ENCODE results near the gene CAPN13.

Gene CAPN13, protein sequence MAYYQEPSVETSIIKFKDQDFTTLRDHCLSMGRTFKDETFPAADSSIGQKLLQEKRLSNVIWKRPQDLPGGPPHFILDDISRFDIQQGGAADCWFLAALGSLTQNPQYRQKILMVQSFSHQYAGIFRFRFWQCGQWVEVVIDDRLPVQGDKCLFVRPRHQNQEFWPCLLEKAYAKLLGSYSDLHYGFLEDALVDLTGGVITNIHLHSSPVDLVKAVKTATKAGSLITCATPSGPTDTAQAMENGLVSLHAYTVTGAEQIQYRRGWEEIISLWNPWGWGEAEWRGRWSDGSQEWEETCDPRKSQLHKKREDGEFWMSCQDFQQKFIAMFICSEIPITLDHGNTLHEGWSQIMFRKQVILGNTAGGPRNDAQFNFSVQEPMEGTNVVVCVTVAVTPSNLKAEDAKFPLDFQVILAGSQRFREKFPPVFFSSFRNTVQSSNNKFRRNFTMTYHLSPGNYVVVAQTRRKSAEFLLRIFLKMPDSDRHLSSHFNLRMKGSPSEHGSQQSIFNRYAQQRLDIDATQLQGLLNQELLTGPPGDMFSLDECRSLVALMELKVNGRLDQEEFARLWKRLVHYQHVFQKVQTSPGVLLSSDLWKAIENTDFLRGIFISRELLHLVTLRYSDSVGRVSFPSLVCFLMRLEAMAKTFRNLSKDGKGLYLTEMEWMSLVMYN

DNA sequence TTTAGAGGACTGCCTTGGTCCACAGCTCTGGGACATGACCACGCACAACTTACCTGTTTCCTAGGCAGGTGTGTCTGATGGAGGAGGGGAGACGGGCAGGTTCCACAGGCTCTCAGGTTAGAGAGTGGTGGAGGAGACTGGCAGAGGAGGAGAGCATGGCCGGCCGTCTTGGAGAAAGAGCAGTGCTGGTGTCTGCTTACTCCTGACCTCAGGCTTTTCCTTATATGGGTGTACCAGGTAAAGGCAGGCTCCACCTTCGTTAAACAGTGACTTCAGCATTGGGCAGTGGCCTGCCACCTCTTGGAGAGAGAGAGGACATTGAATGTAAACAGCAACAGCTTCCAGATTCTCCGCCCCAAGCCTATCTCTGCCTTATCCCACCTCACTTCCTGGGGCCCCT, at the start of gene CAPN13:
TSS of gene CAPN13 (minus strand) at position 198 of the 400 bp plus-strand sequence. CDS start 20,121 bp downstream, outside the sequence.
- DNase-seq (ENCODE audit: low spot score), result no peak

DNA sequence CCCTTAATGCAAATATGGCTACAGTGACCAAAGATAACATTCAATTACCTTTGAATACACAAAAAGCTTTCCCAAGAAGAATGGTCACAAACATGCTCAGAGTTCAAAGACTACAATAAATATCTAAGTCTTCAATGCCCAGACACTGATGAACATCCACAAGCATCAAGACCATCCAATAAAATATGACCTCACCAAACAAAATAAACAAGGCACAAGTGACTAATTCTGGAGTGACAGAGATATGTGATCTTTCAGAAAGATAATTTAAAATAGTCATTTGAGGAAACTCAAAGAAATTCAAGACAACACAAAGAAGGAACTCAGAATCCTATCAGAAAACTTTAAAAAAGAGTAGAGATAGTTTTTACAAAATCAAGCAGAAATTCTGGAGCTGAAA, 40.6 kb upstream of the CAPN13 start:
- no peak for DNase-seq (ENCODE audit: low spot score)

DNA sequence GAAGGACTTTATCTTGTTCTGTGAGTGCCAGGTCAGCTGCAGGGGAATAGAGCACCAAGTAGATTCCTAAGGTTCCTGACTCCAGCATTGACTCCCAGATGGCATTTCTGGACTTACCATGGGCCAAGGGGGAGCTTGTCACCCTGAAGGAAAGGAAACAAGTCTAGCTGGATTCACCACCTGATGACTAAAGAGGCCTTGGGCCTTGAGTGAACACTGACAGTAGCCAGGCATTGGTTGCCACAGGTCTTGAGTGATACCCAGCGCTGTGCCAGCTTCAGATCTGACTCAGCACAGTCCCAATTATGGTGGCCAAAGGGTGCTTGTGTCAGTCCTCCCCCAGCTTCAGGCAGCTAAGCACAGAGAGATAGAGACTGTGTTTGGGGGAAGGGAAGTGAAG, 40.1 kb upstream of the CAPN13 start:
- DNase-seq (ENCODE audit: low spot score), result no peak

DNA sequence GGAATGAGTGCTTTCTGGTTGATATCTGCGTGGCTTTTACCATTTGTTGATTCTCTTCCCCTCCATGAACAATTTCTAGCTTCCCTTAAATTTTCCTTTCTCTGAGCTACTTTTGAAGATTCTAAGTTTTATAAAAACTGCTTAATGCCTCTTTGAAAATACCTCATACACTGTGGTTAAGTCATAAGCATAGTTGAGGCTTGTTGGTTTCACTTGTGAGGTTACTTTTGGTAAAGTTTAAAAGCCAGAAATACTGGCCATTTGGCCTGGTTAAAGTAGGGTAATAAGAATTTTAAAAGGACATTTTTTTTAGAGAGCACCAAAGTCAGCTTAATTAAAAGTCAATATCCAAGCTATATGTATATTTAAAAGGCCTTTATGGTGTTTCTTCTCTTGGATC, 21.3 kb upstream of the CAPN13 start:
- DNase-seq (ENCODE audit: low spot score), result no peak

DNA sequence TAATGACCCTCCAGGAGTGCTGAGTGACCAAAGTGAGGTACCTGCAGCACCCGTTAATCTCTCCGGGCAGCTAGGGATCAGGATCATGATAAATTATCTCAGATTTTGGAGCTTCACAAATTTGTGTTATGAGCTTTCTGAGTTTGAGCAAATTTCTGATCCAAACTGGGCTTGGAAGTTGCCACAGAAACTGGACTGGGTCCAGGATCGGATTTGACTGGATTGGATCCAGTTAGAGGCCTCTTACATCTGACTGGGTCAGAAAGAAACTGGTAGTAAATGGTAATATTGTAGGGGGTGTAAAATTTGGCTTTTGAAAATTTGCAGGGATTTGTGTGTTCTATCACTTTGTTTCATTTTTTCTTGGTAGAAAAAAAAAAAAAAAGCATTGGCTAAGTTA, 19.7 kb upstream of the CAPN13 start:
- no peak for DNase-seq (ENCODE audit: low spot score)

DNA sequence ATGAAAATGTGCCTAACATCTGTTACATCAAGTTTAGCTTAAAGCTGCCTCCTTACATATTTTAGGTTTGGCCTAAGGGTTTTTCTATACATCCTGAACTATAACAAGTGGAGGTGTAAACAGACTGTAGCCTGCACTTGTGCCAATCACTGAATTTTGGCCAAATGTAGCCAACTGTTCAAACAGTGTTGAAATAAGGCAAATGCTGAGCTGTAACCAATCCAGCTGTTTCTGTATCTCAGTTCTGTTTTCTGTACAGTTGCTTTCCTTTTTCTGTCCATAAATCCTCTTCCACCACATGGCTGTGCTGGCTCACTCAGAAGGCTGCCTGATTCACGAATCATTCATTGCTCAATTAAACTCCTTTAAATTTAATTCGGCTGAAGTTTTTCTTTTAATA, 19.2 kb upstream of the CAPN13 start:
- DNase-seq (ENCODE audit: low spot score), result no peak

DNA sequence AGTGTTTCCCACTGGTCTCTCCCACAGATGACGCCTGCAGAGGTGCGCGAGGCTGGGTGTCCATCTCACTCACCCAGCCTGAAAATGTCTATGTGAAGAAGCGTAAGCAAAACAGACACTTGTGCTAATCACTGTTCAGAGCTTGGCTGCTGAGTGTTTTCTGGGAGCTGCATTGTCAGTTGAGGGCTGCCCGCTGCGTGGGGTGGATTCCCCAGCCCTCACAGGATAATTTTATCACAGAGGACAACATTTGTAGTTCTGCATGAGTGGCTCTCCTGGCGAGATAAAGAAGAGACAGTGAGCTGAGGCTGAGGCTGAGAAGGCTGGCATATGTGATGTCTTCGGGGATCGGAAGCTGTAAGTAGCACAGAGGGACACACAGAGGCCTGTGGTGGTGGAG, 16.2 kb upstream of the CAPN13 start:
- no peak for DNase-seq (ENCODE audit: low spot score)

DNA sequence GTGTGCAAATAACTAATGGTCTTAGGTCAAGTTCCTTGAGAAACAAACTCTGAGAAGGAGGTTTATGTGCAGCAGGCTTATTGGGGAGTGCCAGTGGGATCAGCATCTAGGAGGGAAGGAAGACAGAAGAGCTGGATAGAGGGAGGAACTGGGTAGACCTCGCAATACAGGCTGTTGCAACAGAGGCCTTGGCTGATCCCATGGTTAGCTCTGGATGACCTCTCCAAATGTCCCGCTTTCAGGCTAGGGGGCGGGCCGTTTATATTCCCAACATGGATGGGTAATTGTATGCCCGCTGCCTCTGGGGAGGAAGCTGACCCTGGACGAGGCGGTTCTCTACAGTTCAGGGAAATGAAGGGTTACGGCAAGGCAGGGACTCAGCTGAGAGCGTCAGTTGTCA, 14.7 kb upstream of the CAPN13 start:
- DNase-seq (ENCODE audit: low spot score), result no peak

DNA sequence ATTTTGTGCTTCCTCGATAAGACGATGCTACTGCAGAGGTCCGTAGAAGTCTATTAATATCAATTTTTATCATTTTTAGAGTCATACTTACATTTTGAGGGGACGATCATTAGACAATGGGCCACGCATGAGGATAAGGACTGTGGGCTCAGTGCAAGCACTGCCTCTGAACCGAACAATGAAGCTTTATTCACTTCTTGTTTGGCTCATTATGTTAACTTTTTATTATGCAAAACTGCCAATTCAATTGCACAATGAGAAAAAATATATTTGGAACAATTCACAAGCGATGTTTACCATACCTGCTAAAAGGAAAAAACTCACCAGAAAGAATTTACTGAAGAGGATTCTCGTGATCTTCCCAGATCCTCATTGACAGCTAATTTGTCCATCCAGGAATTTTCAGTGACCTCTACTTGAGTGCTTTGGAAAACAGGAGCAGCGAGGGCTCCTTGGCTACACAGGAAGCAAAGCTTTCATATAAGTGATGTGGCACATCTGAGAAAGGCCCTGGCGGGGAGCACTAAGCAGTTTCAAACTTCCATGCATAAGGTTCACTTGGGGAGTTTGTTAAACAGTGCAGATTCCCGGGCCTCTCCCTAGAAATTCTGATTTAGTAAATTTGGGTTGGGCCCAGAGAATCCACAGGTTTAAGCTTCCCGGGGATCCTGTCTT, 13.3 kb upstream of the CAPN13 start:
- DNase-seq (ENCODE audit: low spot score), result no peak

DNA sequence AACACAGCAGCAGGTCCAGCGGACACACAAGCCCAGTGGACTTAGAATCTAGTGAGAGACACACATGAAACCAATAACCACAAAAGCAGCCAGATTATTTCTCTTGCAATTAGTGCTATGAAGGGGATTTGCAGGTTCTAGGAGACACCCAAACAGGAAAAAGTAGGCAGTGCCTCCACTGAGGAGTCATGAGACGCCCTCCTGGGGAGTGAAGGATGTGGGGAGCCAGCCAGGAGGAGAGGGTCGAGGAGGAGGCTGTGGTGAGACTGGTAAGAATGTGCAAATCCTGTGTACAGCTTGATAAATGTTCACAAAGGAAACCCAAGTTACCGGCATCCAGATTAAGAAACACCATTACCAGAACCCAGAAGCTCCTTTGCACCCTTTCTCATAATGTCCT, 2.7 kb upstream of the CAPN13 start:
- DNase-seq (ENCODE audit: low spot score), result no peak

DNA sequence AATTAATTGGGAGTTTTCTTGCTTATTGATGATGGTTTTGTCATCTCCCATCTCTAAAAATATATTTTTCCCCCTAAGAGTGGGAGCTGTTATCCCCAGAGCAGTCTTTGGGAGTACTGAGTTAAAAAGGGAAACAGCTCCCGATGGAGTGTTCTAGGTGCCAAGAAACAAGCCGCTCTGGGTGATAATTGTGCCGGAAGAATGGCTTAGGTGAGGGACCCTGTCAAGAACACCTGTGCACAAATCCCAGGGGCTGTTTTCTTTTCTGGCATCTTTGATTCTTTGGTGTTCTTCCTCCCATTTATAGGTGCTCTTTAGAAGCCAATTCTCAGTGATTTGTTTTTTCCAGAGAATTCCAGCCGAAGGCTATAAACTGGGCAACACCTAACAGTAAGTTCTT, 1.4 kb upstream of the CAPN13 start:
- DNase-seq (ENCODE audit: low spot score), result no peak

DNA sequence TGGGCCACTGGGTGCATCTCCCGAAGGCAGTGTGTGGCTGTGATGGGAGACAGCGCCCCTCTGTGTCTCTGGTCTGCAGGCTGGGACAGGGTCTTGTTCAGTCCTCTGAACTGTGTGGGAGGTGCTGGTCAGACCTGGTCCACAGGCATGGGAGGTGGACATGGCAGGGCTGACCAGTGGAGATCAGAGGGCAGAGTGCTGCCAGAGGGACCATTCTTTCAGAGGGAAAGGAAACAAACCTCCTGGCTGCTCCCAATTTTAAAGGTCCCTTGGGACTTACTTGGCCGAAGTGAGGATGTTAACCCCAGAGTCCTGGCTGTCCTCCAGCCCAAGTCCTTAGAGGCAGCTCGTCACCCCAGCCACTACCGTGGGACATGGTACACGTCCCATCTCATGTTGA, 4.0 kb downstream of the CAPN13 start:
- no peak for DNase-seq (ENCODE audit: low spot score)

DNA sequence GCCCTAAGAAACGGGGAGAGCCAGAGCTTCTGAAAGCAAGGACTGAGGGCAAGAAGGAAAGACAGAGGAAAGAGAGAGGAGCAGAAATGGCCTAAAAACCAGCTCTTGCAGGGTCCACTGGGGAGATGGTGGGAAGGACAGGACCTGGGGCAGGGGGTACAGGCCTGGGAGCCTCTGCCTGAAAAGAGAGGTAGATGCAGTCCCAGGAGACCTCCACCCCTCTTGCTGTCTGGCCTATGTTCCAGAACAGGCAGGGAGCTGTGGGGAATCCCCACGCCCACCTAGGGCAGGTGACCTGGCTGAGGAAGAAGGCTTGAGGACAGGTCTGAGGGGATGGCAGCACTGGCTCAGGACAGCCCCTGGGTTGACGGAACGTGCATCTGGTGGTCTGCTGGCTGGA, 4.6 kb downstream of the CAPN13 start:
- no peak for DNase-seq (ENCODE audit: low spot score)

DNA sequence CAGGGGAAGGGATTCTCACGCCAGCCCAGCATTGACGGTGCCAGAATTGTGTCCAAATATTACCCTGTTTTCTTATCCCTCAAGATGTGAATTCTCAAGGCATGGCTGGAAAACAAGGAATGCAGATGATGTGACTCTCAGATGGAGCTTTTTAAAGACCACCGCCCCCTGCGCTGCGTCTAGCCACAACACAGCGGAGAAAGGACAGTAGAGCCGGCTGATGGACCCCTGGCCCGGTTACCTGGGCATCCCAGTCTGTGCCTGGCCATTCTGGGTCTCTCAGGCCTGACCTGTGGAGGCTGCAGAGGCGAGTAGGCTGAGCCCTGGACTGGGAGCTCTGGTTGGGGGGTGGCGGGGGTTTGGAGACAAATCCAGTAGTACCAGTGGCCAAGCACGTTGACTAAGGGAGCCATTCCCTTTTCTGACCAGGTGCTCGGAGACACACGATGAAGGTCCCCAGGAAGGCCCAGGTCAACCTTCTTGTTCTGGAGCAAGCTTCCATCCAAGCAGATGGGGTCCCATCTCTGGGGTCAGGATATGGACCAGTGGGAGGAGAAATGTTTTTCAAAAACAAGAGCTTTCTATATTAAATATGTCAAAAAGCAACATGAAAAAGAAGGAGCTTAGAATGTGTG, 5.3 kb downstream of the CAPN13 start:
- no peak for DNase-seq (ENCODE audit: low spot score)

DNA sequence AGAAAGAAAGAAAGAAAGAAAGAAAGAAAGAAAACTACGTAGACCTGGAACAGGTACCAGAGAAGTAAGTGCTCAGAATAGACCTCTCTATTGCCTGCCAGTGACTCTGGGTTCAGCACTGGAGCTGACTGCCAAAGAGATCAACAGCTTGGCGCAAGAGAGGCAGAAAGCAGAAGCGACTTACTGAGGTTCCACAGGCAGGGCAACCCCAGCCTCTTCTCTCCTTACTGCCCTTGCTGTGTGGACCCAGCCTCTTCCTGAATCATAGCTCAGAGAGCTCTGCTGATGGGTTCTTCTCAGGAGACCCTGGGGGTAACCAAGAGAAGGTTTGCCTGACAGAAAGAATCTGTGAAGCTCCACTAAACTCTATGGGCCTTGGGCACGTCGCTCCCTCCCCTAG, 7.1 kb downstream of the CAPN13 start:
- DNase-seq (ENCODE audit: low spot score), result no peak

DNA sequence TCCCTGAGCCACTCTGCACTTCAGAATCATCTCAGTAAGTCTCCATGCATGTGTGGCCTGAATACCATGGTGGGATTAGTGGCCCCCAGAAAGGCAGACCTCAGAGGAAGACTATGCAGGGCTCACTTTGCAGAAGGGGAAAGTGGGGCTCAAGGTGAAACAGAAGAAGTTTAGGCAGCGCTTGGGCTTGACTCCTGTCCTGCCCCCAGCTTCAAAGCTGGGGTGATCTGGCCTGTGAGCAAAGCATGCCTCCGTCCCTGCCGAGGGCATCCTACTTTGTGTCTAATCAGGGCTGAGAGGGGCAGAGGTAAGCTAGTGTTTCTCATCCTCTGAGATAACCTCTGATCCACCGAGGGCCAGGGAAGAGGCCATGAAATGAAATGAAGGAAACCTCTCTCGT, 7.9 kb downstream of the CAPN13 start:
- DNase-seq (ENCODE audit: low spot score), result no peak

DNA sequence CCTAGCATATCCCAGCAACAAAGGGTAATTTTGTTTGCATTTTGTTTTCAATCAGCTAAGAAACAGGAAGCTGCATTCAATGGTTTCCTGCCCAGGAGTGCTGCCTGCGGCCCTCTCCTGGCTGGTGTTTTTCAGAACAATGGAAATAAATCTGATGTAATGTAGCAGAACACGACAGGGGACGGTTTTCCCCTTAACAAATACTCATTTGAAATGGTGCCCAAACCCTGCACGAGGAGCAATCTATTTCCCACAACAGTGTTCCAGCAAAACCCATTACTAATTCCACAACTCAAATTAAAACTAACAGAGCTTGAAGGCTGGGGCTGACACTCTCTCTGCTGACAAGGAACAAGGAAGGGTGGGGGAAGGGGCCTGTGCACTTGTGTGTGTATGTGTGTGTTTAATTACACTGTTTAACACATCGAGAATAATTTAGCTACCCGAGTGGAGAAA, 8.7 kb downstream of the CAPN13 start:
- peak; percentile 30 for DNase-seq (ENCODE audit: low spot score)

DNA sequence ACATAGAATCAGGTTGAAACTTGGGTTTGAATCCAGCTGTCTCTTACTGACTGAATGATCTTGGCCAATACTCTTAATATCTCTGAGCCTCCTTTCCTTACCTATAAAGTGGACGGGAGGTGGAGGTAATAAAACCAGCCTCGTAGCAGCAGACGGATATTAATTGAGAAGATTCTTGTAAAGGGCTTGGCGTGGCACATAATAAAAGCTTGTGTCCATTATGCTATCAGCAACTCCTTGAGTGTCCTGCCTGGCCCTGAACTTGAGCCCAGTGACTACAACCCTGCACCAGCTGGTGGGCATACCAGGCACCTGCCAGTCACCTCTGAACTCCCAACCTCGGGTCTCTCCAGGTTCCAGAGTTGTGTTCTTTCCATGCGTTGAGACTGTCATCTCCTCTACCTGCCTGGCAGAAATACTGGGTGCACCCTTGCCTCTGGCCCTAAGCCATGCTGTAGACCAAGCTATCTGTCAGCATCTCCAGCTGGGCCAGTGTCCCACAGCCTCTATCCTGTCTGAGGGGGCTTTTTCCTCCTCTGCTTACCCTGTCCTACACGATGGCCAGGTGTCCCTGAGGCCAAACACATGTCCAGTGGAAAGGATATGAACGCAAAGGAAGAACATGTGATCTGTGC, 9.7 kb downstream of the CAPN13 start:
- no peak for DNase-seq (ENCODE audit: low spot score)

DNA sequence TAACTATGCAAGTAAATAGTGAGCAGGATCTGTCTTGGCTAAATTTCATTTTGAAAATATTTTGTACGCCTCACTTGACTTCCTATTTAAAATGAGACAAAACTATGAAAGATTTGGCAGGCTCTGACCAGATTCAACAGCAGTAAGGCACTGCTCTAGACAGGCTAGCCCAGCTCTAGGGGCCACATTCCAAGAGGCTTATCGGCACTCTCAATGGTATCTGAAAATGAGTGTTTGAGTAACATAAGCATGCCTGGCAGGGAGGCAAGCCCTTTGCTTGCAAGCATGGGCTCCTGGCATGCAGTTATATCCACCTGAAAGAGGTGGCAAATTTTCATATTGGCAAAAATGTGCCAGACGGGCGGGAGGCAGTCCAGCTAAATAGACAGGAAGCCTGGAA, 10.5 kb downstream of the CAPN13 start:
- no peak for DNase-seq (ENCODE audit: low spot score)

DNA sequence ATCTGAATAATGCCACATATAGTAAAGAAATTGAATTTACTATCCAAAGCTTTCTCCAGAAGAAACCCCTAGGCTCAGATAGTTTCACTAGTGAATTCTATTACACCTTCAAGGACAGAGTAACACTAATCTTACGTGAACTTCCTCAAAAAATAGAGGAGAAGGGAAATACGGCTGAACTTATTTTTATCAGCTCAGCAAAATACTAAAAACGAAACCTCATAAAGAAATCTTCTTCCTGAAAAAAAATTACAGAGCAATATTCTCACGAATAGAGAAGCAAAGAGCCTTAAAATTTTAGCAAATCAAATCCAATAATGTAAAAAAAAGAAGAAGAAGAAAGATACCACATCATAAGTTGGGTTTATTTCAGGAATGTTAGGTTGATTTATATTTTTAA, 14.7 kb downstream of the CAPN13 start:
- DNase-seq (ENCODE audit: low spot score), result no peak

DNA sequence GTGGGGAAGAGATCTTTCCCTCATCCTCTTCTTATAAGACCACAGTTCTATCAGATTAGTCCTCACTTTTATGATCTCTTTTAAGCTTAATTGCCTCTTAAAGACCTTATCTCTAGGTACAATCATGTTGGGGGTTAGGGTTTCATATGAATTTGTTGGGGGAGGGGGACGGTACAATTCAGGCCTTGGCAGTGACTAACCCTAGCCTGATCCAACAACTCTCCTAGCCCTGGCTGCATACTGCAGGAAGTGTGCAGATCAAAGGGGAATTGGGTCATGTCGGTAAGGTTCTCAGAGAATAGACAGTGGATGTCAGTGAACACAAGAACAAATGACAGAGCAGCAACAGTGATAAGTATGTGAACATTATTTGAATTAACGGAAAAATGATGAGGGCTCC, 16.4 kb downstream of the CAPN13 start:
- no peak for DNase-seq (ENCODE audit: low spot score)

DNA sequence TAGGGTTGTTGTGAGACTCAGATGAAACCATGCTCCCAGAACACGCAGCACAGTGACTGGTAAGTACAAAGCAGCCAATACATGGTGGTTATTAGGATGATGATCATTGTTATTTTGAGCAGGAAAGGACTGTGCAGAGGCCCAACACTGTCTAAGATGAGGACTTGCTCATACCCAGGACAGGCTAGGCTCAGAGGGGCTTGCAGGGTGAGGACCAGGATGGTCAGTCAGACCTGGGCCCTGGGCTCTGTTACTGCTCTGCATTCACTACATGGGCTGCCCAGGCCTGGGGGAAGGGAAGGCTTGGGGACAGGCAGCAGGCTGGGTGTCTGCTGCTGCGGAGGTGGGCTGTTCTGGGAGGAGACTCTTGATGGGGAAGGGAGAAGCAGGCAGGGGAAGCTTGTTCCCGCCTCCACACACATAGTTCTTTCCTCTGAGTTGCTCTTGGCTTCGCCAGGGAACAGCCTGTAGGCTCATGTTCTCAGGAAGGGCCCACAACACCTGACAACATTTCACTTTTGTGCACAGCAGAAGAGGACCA, 17.5 kb downstream of the CAPN13 start:
- no peak for DNase-seq (ENCODE audit: low spot score)
